Left renal pelvis (tissue), 4 donors: Measurements from ENCODE around the gene NTM. TPM values are rescaled to one million over a fixed set of nuclear protein-coding genes. Genes with fewer than 3 reads are reported as not detected.

ENCODE experiments used
- DNase-seq, 4 donors: peaks; one replicate each; pipeline ENCODE4 v3.0.0-alpha.2; 2013; ENCODE audit warnings: low read depth in 4 of 4, low spot score in 3 of 4
- polyA plus RNA-seq, 4 donors: library from polyadenylated mRNA; unstranded; fragments of 120-200 nt; gene quantifications; one replicate each; pipeline ENCODE4 v1.2.1, GENCODE V29; 2013; ENCODE audit not compliant: insufficient read length in 4 of 4

Gene NTM
- polyA plus RNA-seq, 4 donors = 41.2 to 80.3 (median 50.2) TPM

DNA sequence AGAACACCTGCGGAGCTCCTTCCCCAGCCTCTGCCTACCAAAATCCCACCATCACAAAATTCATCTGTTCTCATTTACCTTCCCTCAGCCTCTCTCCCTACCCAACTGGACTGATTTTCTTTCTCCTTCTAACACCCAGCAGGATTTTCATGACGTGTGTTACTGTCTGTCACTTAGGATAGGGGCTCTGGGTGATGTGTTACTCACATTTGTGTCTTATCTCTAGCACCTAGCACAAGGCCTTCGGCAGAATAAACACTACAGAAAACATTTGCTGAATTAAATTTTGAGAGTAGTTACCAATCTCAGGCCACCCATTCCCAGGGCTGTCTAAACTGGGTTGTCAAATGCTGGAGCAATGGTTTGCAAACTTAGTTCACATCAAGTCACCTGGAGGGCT is 88.0 kb downstream of the NTM start:
- DNase-seq = no peak

- no peak for DNase-seq
These were observed 90.5 kb downstream of the NTM start for GRCh38 chr11:131460931-131461330.

DNA sequence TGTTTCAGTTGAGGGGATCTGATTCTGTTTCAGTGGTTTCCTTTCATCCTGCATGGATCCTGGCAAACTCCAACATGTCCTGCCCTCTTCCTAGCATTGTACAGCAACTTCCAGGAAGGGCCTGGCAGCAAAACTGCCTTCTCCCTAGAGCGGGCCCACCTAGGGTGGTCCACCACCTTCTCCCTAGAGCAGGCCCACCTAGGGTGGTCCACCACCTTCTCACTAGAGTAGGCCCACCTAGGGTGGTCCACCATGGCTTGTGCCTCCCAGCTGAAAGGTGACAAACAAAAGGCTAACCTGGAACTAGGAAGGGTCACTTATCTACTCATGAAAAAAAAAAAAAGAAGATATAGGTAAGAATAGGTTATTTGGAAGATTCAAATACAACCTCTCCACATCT is 92.2 kb downstream of the NTM start:
- DNase-seq = no peak

DNA sequence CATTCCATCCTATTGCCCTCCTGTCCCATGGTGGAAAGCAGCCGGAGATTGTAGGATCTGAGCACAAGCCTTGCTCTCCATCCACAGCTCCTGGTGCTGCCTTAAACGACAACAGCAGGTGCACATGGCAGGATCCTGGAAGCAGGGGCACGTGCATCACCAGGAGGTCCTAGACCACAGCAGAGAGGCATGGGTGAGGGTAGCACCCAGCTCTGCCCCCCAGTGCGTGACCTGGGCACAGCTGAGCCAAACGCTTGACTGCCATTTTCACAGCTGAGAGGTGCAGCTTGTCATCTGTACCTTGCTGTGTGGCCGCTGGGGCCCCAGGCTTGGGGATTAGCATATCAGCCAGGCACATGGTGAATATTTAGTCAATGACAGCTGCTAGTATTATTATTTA is 92.7 kb downstream of the NTM start:
- DNase-seq = no peak

DNA sequence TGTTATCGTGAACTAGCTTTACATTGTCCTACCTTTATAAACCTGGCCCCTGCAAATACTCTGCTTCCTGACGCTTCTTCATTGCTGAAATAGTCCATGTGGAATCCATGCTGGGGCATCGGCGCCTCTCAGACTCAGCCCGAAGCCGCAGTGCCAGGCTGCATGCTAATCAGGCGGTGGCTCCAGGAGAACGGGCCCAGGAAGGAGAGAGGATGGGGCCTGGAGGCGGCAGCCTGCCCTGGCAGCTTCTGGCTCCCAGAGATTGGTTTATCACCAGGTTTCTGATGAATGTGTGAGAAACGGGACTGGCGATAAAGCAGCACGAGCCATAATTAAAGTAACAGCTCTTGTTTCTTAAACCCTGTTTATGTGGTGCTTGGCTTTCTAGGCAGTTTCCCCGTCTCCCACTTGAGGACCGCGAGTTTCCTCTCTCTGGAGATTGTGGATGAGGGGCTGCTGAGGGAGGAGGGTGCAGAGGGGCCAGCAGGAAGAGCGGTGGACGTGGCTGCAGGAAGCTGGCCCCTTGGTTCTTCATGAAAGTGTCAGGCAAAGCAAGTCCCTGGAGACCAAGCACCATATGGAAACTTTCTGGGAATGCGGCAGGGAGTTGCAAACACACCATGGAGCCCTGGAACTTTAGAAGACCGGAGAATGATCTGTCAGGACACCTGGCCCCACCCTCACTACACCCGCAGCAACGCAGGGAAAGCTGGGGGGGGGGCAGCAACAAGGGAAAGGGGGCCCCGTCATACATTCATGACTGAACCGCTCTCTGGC is 93.4 kb downstream of the NTM start:
- DNase-seq = no peak

DNA sequence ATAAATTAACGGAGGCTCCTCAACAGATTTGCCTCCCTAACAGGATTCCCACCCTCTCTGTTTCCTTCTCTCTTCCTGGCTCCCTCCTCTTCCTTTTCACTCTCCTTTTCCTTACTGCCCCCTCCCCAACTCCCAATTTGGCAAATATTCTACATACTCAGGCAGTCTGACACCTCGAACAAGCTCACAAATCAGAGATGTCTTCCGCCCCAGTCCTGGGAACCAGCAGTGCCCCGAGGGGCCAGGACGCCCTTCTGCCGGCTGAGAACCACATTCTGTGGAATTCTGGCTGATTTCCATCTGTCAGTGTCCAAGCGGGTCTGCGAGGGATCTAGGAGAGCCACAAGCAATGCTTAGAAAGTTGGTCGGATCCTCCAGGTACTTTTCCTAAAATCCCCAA is 94.0 kb downstream of the NTM start:
- DNase-seq = no peak

DNA sequence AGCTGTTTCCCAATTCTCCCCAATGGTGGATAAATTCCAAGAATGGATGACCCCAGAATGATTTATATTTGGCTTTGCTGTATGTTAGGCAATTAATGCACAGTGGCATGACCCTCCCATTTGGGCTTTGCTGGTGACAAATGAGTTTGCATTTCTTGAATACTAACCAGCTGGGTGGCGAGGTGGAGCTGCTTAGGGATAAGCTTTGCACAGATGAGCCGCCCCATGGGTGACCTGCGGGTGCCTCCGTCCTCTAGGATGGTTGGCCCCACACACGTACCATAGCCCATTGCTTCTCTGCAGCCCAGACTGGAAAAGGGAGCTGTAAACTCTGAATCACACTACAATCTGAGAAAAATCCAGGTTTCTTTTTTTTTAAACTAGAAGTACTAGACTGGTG is 94.6 kb downstream of the NTM start:
- DNase-seq = no peak

DNA sequence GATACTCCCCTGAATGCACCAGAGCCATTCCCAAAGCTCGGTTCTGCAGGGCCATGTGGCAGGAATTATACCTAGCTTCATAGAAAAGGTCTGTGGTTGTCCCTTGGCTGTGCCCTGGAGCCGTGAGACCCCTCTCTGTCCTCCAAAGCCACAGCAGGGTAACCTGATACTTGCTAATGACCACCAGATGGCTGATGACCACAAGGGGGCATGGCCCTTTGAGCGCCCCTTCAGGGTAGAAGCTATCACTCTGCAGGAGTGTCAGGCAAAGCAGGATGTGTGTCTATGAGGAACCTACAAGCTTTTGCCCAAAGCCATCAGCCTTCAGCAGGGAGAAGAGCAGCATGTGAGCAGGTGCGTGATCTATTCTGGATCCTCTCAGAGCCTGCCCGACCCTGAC is 95.3 kb downstream of the NTM start:
- DNase-seq = no peak

DNA sequence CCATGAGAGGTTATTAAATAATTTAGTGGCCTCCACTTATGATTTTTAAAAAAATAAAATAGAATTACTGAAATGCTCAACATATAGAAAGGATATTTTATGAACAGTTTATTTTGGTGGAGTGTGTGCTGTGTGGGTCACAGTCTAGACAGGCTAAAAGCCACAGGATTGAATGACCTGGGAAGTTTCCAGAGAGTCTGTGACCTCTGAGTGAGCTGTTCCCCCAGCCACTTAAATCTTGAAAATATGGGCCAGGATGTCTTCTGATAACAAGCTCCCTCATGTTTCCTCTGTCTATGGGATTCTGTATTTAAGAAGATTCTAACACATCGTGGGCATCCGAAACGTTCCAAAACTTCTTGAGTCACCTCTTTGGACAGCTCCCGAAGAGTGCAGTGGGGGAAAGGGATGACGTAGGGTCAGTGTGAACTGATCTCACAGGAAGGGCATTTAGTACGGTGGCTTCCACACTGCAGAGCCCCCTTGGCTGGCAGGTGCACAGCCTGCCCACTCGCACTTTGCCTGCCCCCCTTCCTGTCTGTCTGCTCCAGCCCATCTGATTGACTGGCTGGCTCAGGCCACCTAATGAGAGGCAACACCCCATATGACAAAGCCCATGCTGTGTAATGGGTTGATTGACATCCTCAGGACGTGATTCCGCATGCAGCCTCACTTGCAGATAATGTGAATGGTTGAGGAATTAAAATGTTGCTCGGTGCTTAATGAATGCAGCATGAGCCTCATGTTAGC is 97.4 kb downstream of the NTM start:
- no peak for DNase-seq

DNA sequence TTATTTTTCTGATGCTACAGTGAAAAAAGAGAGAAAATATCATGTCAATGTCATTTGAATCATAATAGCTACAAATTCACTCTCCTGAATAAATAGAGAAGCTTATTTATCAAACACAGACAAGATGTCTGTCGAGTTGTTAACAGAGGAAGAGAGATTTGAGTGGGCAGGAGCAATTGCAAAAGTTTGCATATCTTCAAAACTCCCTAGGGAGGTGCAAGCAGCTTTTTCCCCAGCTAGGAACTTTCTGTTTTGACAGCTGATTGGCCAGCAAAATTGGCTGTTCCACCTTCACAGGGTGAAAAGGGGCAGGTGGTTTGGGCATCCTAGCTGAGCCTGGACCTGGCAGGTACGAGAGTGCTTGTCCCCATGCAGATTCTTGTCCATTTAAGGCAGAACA is 98.2 kb downstream of the NTM start:
- DNase-seq = no peak

GRCh38 chr11:131470216-131470925 is 100.0 kb downstream of the NTM start:
- no peak for DNase-seq

- DNase-seq = no peak
These were observed 101.6 kb downstream of the NTM start for GRCh38 chr11:131471976-131472375.

DNA sequence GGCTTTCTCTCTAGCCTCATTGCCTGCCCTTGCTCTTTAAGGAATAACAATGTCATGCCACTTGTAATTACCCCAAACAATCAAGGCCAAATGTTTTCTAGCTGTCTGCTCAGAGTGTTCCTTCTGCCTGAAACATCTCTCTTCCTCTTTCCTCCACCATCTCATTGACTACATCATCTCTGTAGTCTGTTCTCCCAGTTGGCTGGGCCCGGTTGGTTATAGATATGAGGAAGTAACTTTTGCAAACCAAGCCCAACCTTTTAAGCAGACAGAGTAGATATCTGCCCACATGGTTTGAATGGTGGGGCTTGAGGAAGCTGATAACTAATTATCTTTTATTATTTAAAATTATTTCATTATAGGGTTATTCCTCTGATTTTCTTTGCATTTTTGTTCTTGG is 104.5 kb downstream of the NTM start:
- DNase-seq = no peak

DNA sequence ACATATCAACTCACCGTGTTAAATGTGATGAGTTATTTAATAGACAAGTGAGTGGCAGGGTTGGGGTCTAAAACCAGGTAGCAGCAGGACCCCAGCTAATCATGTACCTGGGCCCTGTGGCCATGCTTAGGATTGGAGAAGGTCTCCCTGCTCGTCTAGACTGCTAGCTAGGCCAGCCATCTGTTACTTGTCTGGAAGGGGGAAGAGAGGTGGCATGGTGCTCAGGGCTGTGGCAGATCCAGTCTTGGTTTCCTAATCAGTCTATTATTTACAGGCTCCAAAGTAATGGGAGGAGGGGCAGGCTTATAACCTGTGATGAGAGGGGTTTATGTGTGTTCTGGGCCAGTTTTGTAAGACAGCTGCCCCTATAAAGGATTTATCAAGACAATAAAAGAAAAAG is 105.9 kb downstream of the NTM start:
- no peak for DNase-seq

- DNase-seq = no peak
These were observed 107.9 kb downstream of the NTM start for GRCh38 chr11:131478341-131478740.

DNA sequence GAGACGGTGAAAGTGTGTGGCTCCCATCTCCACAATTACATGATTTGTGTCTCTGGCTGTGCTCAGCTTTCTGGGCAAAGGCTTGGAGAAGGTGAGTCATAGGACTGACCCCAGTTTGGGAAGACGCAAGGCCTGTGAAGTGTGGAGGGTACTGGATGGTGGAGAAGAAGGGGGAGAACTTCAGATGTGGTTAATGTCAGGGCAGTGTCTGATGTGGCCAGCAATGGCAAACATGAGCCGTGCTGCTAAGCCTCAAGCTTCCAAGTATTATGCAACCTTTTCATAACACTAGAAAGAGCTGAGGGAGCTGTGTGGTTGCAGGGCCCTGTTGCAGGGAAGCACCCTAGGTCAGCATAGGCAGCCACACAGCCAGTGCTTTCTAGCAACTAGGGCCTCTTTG is 110.9 kb downstream of the NTM start:
- DNase-seq = no peak

- DNase-seq = no peak
These were observed 111.6 kb downstream of the NTM start for GRCh38 chr11:131481971-131482370.

DNA sequence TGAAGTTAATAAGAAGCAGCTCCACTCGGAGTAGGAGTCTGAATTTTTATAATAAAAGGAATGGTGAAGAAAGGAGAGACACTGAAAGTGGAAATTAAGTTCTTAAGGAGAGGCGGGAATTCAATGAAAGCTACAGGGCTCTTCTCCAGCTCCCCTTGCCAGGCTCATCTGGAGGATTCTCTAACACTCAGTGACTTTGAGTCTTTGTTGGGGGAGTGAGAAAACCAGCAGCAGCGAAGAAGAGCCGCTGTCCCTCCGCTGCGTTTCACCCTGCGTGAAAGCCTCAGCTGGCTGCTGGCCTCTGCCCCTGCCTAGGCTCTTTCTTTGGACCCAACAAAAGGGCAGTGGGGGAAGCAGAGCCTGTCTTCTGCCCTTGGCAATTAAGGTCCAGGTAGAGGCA is 113.0 kb downstream of the NTM start:
- no peak for DNase-seq

DNA sequence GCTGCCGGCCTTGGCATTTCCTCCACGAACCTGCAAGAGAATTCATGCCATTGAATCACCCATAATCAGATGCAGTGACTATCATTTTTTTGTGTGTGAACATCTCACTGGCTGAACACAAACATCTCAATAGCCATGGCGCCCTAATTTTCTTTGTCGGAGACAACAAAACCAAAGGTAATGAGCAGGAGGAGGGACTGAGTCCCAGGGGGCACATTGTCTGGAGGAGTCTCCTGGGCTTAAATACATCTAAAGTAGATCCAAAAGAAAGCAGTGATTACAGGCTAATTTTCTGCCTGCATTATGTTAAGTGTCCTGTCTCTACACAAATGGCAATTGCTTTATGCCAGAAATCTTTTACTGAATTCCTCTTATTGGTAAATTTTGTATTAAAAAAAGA is 113.5 kb downstream of the NTM start:
- no peak for DNase-seq

DNA sequence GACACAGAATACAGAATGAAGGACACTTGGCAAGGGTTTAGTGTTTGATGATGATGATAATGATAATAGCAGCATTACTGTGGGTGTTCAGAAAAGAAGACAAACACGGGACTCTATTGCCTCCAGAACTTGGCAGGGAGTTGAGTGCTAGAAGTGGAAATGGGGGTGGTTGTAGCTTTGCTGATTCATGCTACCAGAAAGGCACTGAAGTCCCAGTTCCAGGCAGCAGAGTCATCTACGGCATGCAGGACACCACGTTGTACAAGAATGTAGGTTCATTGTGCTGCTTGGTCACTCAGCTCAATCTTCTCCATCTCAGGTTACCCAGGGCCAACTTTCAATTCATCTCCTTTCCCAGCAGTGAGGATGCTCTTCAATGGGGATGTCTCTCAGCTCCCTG is 115.7 kb downstream of the NTM start:
- DNase-seq = no peak

DNA sequence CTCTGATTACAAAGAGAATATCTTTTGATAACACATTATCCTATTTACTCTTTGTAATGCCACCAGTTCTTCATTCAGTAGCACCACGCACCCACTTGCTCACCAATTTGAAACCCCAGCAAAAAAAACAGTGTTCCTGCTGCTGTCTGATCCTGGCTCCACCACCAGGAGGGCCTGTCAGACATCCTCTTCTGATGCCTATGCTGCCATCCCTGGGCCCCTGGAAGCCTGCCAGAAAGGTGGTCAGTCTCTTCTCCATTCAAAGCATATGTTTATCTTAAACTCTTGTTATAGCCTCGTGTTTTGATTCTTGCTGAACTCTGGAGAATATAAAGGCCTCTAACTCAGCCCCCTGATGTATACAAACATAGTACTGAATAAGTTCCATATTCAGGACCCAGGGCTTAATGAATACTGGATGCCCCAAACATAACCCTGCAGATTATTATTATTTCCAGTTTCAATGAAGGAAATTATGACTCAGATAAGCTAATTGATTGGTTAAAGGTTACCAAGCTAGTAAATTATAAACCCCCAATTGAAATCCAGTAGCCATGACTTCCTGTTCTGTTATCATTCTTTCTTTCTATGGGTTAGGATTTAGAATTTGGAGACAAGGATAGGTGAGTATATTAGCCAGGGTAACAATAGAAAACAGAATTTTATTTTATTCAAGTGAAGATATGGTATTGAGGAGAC is 116.7 kb downstream of the NTM start:
- no peak for DNase-seq
